Calu3 (cell line): Measurements from ENCODE around the gene GNG4. TPM values are rescaled to one million over a fixed set of nuclear protein-coding genes. Genes with fewer than 3 reads are reported as not detected.
"Not testable (repeated sequence)": the region's sequence is repeated elsewhere in the genome, so short reads cannot be mapped to it uniquely, and the experiment has no call there.

Experiments
- BruUV-seq: library from RNA; stranded (reverse); fragments of 400-500 nt; replicated peaks from 2 replicates; lab custom pipeline; 2021; lab: Mats Ljungman, UMichigan
- CTCF ChIA-PET: fragments of 300-600 bp; sonication (Branson Sonifier 250); formaldehyde crosslinking; loops from one replicate; lab custom pipeline; 2022; ENCODE audit warnings: antibody characterized with exemption; lab: Charles Lee
- DNase-seq: peaks from one replicate; pipeline ENCODE4 v3.0.0; 2022
- H3K27ac Mint-ChIP-seq: one replicate; pipeline ENCODE4 v1.8.0; 2022; ENCODE audit warnings: mixed read lengths; ENCODE audit not compliant: unreplicated experiment
- H3K27me3 Mint-ChIP-seq: one replicate; pipeline ENCODE4 v1.8.0; 2022; ENCODE audit warnings: mixed read lengths; ENCODE audit not compliant: unreplicated experiment
- H3K36me3 Mint-ChIP-seq: one replicate; pipeline ENCODE4 v1.8.0; 2022; ENCODE audit warnings: mild to moderate bottlenecking, moderate library complexity, mixed read lengths; ENCODE audit not compliant: insufficient read depth, unreplicated experiment
- H3K4me1 Mint-ChIP-seq: one replicate; pipeline ENCODE4 v1.8.0; 2022; ENCODE audit warnings: mild to moderate bottlenecking, low read depth, mixed read lengths; ENCODE audit not compliant: unreplicated experiment
- H3K4me3 Mint-ChIP-seq: one replicate; pipeline ENCODE4 v1.8.0; 2022; ENCODE audit warnings: mild to moderate bottlenecking, low read depth, moderate library complexity, mixed read lengths; ENCODE audit not compliant: unreplicated experiment
- H3K9me3 Mint-ChIP-seq: one replicate; pipeline ENCODE4 v1.8.0; 2022; ENCODE audit warnings: low read depth, mixed read lengths; ENCODE audit not compliant: unreplicated experiment
- intact Hi-C: fragments of 100-400 bp; cut with micrococcal nuclease; formaldehyde crosslinking; loops from one replicate; pipeline ENCODE4 v1.10.0; 2022; ENCODE audit not compliant: unreplicated experiment
- total RNA-seq: library from RNA; stranded (reverse); gene quantifications from 2 replicates; pipeline ENCODE4 v1.2.3, GENCODE V29; 2022
- TF ChIP-seq, protein P1 (sequence below): fragments of 200-600 bp; IDR thresholded peaks from one replicate; pipeline ENCODE4 v1.8.0; 2022; ENCODE audit warnings: antibody characterized with exemption; ENCODE audit not compliant: unreplicated experiment

The GNG4 gene
- total RNA-seq, 1 experiment from 2014 or later: 18.4 TPM

DNA sequence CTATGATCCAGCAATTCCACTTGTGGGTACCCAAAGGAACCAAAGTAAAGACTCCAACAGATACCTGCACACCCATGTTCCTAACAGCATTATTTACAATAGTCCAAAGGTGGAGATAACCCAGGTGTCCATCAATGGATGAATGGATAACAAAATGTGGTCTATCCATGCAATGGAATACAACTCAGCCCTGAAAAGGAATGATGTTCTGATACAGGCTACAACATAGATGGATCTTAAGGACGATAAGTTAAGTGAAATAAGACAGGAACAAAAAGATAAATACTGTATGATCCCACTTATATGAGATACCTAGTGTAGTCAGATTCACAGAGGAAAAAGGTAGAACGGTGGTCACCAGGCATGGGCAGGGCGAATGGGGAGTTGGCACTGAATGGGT, 69.7 kb downstream of the GNG4 start:
- CTCF ChIA-PET: no interaction called here
- Mint-ChIP-seq H3K4me1 (no peaks in the 10 kb centered on the region), H3K27ac (no peak overlapping the region), H3K4me3 (no peak overlapping the region), H3K36me3 (no peaks in the 10 kb centered on the region), H3K27me3 (no peaks in the 10 kb centered on the region), H3K9me3 (no peaks in the 10 kb centered on the region)
- no TSS peak for BruUV-seq
- intact Hi-C loops: no loop called here
- DNase-seq: no peak
- TF ChIP-seq, protein P1, sequence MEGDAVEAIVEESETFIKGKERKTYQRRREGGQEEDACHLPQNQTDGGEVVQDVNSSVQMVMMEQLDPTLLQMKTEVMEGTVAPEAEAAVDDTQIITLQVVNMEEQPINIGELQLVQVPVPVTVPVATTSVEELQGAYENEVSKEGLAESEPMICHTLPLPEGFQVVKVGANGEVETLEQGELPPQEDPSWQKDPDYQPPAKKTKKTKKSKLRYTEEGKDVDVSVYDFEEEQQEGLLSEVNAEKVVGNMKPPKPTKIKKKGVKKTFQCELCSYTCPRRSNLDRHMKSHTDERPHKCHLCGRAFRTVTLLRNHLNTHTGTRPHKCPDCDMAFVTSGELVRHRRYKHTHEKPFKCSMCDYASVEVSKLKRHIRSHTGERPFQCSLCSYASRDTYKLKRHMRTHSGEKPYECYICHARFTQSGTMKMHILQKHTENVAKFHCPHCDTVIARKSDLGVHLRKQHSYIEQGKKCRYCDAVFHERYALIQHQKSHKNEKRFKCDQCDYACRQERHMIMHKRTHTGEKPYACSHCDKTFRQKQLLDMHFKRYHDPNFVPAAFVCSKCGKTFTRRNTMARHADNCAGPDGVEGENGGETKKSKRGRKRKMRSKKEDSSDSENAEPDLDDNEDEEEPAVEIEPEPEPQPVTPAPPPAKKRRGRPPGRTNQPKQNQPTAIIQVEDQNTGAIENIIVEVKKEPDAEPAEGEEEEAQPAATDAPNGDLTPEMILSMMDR: no peak

DNA sequence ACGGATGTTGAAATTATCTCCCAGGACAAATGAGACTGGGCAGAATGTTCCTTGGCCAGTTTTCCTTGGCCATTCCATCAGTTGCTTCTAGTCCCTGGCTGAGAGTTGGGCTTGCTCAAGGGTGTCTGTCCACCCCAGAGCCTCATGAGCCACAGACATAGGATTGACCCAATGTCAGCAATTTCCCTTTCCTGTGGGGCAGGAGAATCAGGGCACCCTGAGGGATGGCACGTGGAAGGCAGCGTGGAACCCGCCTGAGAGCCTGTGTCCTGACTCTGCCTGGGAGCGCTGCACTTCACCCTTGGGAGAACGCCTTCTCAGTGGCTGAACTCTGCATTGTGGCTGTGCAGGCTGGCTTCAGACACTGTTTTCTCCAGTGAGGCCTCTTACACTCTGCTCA, 74.0 kb downstream of the GNG4 start:
- Mint-ChIP-seq H3K36me3 (no peaks in the 10 kb centered on the region), H3K9me3 (no peaks in the 10 kb centered on the region), H3K4me1 (no peaks in the 10 kb centered on the region), H3K4me3 (no peak overlapping the region), H3K27ac (no peak overlapping the region), H3K27me3 (no peaks in the 10 kb centered on the region)
- BruUV-seq: no TSS peak
- TF ChIP-seq, protein P1: no peak
- no peak for DNase-seq
- intact Hi-C loops: no loop called here
- CTCF ChIA-PET: no interaction called here

DNA sequence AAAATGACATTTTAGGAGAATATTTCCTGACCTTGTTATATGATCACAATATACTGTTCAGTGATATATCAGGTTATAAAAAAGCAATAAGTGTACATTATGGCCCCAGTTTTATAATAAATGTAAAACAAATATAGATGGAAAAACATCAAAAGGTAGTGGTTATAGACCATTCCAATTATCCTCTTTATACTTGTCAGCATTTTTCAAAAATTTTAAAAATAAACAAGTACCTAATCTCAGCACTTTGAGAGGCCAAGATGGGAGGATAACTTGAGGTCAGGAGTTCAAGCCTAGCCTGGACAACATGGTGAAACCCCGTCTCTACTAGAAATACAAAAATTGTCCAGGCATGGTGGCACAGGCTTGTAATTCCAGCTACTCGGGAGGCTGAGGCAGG, 75.7 kb downstream of the GNG4 start:
- no TSS peak for BruUV-seq
- intact Hi-C loops: no loop called here

DNA sequence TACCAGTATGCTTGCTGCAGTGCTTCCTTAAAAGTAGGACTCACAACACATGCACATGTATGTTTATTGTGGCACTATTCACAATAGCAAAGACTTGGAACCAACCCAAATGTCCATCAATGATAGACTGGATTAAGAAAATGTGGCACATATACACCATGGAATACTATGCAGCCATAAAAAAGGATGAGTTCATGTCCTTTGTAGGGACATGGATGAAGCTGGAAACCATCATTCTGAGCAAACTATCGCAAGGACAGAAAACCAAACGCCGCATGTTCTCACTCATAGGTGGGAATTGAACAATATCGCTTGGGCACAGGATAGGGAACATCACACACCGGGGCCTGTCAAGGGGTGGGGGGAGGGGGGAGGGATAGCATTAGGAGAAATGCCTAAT, 76.6 kb downstream of the GNG4 start:
- H3K27ac Mint-ChIP-seq, DNase-seq, H3K4me1 Mint-ChIP-seq, H3K36me3 Mint-ChIP-seq, H3K9me3 Mint-ChIP-seq, BruUV-seq, intact Hi-C loops, H3K4me3 Mint-ChIP-seq, H3K27me3 Mint-ChIP-seq: not testable (repeated sequence)
- CTCF ChIA-PET: interaction anchor here (0.6 kb wide), 1 partner anchor 69 kb away, joined by 3 read pairs; the partner anchor contains the start of gene B3GALNT2

More for the DNA sequence above, 75.7 kb downstream of the GNG4 start:
- CTCF ChIA-PET: interaction anchor here (0.7 kb wide), 1 partner anchor 73 kb away, joined by 4 read pairs; no protein-coding TSS in a partner anchor
- TF ChIP-seq, protein P1: no peak
- DNase-seq: no peak
- no peak overlapping the region for H3K4me3 Mint-ChIP-seq
- no peaks in the 10 kb centered on the region for H3K9me3 Mint-ChIP-seq
- H3K27me3 Mint-ChIP-seq: no peaks in the 10 kb centered on the region
- no peaks in the 10 kb centered on the region for H3K4me1 Mint-ChIP-seq
- no peak overlapping the region for H3K27ac Mint-ChIP-seq
- H3K36me3 Mint-ChIP-seq: no peaks in the 10 kb centered on the region

DNA sequence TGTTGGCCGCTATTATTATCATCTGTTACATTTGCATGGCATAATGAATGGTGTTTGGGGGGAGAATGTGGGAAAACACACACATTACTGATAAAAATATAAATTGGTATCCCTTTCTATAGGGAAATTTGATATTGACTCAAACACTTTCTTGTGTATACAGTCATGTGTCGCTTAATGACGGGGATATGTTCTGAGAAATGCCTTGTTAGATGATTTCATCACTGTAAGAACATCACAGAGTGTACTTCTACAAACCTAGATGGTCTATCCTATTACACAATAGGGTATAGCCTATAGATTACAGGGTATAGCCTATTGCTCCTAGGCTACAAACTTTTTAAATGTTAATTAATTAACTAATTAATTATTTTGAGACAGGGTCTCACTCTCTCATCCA, 78.1 kb downstream of the GNG4 start:
- TF ChIP-seq, protein P1: no peak
- no peaks in the 10 kb centered on the region for H3K27me3 Mint-ChIP-seq
- intact Hi-C loops: no loop called here
- CTCF ChIA-PET: interaction anchor here (0.6 kb wide), 1 partner anchor 12 kb away, joined by 4 read pairs; no protein-coding TSS in a partner anchor
- H3K4me3 Mint-ChIP-seq: no peak overlapping the region
- BruUV-seq: no TSS peak
- H3K4me1 Mint-ChIP-seq: no peaks in the 10 kb centered on the region
- no peak overlapping the region for H3K27ac Mint-ChIP-seq
- no peaks in the 10 kb centered on the region for H3K36me3 Mint-ChIP-seq
- H3K9me3 Mint-ChIP-seq: no peaks in the 10 kb centered on the region
- no peak for DNase-seq
